ENCODE data around the gene PLEKHG5.

The PLEKHG5 gene

GRCh38 chr1:6509919-6510291, 18.4 kb upstream of the PLEKHG5 start:
- no peak for DNase-seq (ENCODE audit: low spot score)

GRCh38 chr1:6509220-6509918, 17.9 kb upstream of the PLEKHG5 start:
- no peak for DNase-seq (ENCODE audit: low spot score)

GRCh38 chr1:6508816-6509189, 17.3 kb upstream of the PLEKHG5 start:
- DNase-seq (ENCODE audit: low spot score): no peak

GRCh38 chr1:6508154-6508815, 16.8 kb upstream of the PLEKHG5 start:
- no peak for DNase-seq (ENCODE audit: low spot score)

- no peak for DNase-seq (ENCODE audit: low spot score)
Observed at GRCh38 chr1:6507461-6507911, 16.0 kb upstream of the PLEKHG5 start.

GRCh38 chr1:6507037-6507428, 15.6 kb upstream of the PLEKHG5 start:
- no peak for DNase-seq (ENCODE audit: low spot score)

- DNase-seq (ENCODE audit: low spot score): no peak
Observed at GRCh38 chr1:6506210-6507036, 15.0 kb upstream of the PLEKHG5 start.

- no peak for DNase-seq (ENCODE audit: low spot score)
Observed at GRCh38 chr1:6505367-6506209, 14.1 kb upstream of the PLEKHG5 start.

- DNase-seq (ENCODE audit: low spot score): no peak
Observed at GRCh38 chr1:6504887-6505286, 13.4 kb upstream of the PLEKHG5 start.

GRCh38 chr1:6503884-6504602, 12.6 kb upstream of the PLEKHG5 start:
- DNase-seq (ENCODE audit: low spot score): no peak

GRCh38 chr1:6502000-6502891, 10.8 kb upstream of the PLEKHG5 start:
- no peak for DNase-seq (ENCODE audit: low spot score)

GRCh38 chr1:6501279-6501813, 9.9 kb upstream of the PLEKHG5 start:
- DNase-seq (ENCODE audit: low spot score): no peak

- no peak for DNase-seq (ENCODE audit: low spot score)
Observed at GRCh38 chr1:6500544-6501278, 9.2 kb upstream of the PLEKHG5 start.

GRCh38 chr1:6499296-6499695, 7.8 kb upstream of the PLEKHG5 start:
- no peak for DNase-seq (ENCODE audit: low spot score)

- DNase-seq (ENCODE audit: low spot score): no peak
Observed at GRCh38 chr1:6498576-6499111, 7.2 kb upstream of the PLEKHG5 start.

- no peak for DNase-seq (ENCODE audit: low spot score)
Observed at GRCh38 chr1:6497867-6498575, 6.6 kb upstream of the PLEKHG5 start.

GRCh38 chr1:6497215-6497866, 5.9 kb upstream of the PLEKHG5 start:
- no peak for DNase-seq (ENCODE audit: low spot score)

GRCh38 chr1:6496890-6497214, 5.4 kb upstream of the PLEKHG5 start:
- no peak for DNase-seq (ENCODE audit: low spot score)
